Esophagus squamous epithelium (tissue), 5 donors: Measurements from ENCODE around the gene AP1G2. TPM values are rescaled to one million over a fixed set of nuclear protein-coding genes. Genes with fewer than 3 reads are reported as not detected.

Experiments used
- DNase-seq: peaks from one replicate; lab custom pipeline; 2025; lab: John Stamatoyannopoulos, UW
- H3K27ac ChIP-seq, 4 donors: fragments of 200-600 bp; sonication (generic); one replicate each; pipeline ENCODE4 v1.5.1; 2016 to 2019; ENCODE audit warnings: mild to moderate bottlenecking in 1 of 4
- H3K27me3 ChIP-seq, 4 donors: fragments of 200-600 bp; sonication (generic); 1 replicate in 3 of 4; 2 replicates in 1 of 4; pipeline versions ENCODE4 v1.5.1 to v1.6.0; 2017 to 2021; ENCODE audit warnings: antibody characterized with exemption in 1 of 4
- H3K36me3 ChIP-seq, 3 donors: fragments of 200-600 bp; sonication (generic); one replicate each; pipeline ENCODE4 v1.5.1; 2016 to 2019
- H3K4me1 ChIP-seq, 3 donors: fragments of 200-600 bp; sonication (generic); one replicate each; pipeline ENCODE4 v1.5.1; 2017 to 2019
- H3K4me3 ChIP-seq, 4 donors: fragments of 200-600 bp; sonication (generic); 1 replicate in 3 of 4; 2 replicates in 1 of 4; pipeline ENCODE4 v1.5.1; 2016 to 2019; ENCODE audit warnings: mild to moderate bottlenecking in 2 of 4, moderate library complexity in 1 of 4
- H3K9me3 ChIP-seq, 3 donors: fragments of 200-600 bp; sonication (generic); one replicate each; pipeline ENCODE4 v1.5.1; 2016 to 2019
- POLR2A ChIP-seq, 4 donors: fragments of 450-650 bp; IDR thresholded peaks; one replicate each; pipeline ENCODE4 v1.6.1; 2017; ENCODE audit warnings: antibody characterized with exemption in 4 of 4, mild to moderate bottlenecking in 4 of 4, moderate library complexity in 3 of 4
- WGBS, 2 donors: methylation state at CpG; one replicate each; pipeline ENCODE4 v1.1.5; 2018; 5-methylcytosine and 5-hydroxymethylcytosine counted together
- intact Hi-C: fragments of 100-400 bp; cut with DNase I; formaldehyde crosslinking; loops from one replicate; pipeline ENCODE4 v1.15.0; 2022
- total RNA-seq, 4 donors: library from RNA; depleted of rRNA; stranded (reverse); fragments of >200 nt; gene quantifications; one replicate each; pipeline ENCODE4 v1.1.0, GENCODE V29; 2016
- TF ChIP-seq, protein P1 (sequence below), 6 experiments: fragments of 450-650 bp in 4 of 6; fragments of 200-600 bp in 2 of 6; sonication (generic) in 2 of 6; IDR thresholded peaks; one replicate each; pipeline ENCODE4 v1.5.1; 2016 to 2019; ENCODE audit warnings: antibody characterized with exemption in 6 of 6, mild to moderate bottlenecking in 4 of 6, moderate library complexity in 4 of 6
- donor health status: DM: yes; HTN: yes; CAD: no.

AP1G2 gene
- total RNA-seq, 4 donors from 2014 or later, result 58.0 to 116 (median 68.6) TPM

GRCh38 chr14:23609001-23609400 lies 41.4 kb upstream of the AP1G2 start:
- H3K4me3 ChIP-seq, result no peak overlapping the region
- H3K27me3 ChIP-seq, result peaks cover 0 to 15% (median 0%) of the 10 kb centered on the region in 4 donors
- WGBS, 2 donors, result 72 to 82% methylated on average over 3 of the region's 3 CpGs
- TF ChIP-seq POLR2A (IDR thresholded peaks at IDR 0.05), result no peak
- TF ChIP-seq, protein P1, sequence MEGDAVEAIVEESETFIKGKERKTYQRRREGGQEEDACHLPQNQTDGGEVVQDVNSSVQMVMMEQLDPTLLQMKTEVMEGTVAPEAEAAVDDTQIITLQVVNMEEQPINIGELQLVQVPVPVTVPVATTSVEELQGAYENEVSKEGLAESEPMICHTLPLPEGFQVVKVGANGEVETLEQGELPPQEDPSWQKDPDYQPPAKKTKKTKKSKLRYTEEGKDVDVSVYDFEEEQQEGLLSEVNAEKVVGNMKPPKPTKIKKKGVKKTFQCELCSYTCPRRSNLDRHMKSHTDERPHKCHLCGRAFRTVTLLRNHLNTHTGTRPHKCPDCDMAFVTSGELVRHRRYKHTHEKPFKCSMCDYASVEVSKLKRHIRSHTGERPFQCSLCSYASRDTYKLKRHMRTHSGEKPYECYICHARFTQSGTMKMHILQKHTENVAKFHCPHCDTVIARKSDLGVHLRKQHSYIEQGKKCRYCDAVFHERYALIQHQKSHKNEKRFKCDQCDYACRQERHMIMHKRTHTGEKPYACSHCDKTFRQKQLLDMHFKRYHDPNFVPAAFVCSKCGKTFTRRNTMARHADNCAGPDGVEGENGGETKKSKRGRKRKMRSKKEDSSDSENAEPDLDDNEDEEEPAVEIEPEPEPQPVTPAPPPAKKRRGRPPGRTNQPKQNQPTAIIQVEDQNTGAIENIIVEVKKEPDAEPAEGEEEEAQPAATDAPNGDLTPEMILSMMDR (IDR thresholded peaks at IDR 0.05), result no peak
- DNase-seq, result no peak
- H3K4me1 ChIP-seq, result peaks cover 0 to 16% (median 0%) of the 10 kb centered on the region in 3 donors
- H3K27ac ChIP-seq, result no peak overlapping the region
- H3K9me3 ChIP-seq, result no peaks in the 10 kb centered on the region
- intact Hi-C loops, result no loop called here
- H3K36me3 ChIP-seq, result no peaks in the 10 kb centered on the region

DNA sequence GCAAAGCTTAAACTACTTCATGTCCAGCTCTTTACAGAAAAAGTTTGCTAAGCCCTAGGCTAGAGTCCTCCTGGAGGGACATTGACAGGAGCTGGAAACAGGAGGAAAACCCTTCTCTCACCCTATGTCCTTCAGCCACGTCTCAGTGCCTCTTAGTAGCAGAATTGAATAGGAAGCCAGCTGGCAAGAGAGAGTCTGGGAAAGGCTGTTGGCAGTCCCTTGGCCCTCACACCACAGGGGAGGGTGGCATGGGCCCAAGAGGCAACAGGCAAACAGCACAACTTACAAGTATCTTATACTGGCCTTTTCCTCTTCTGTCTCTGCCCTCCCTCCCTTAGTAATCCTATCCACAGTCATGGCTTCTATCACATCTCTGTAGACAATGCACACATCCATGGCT lies 40.9 kb upstream of the AP1G2 start:
- no peak for TF ChIP-seq POLR2A (IDR thresholded peaks at IDR 0.05)
- TF ChIP-seq, protein P1 (IDR thresholded peaks at IDR 0.05), result no peak
- Histone ChIP-seq H3K4me3 (no peak overlapping the region), H3K27me3 (peaks cover 0 to 15% (median 0%) of the 10 kb centered on the region in 4 donors), H3K36me3 (no peaks in the 10 kb centered on the region), H3K9me3 (no peaks in the 10 kb centered on the region), H3K27ac (no peak overlapping the region), H3K4me1 (peaks cover 0 to 16% (median 0%) of the 10 kb centered on the region in 3 donors)
- 0 to 20% methylated on average over 1 of the region's 1 CpG for WGBS, 2 donors
- DNase-seq, result no peak
- intact Hi-C loops, result no loop called here

DNA sequence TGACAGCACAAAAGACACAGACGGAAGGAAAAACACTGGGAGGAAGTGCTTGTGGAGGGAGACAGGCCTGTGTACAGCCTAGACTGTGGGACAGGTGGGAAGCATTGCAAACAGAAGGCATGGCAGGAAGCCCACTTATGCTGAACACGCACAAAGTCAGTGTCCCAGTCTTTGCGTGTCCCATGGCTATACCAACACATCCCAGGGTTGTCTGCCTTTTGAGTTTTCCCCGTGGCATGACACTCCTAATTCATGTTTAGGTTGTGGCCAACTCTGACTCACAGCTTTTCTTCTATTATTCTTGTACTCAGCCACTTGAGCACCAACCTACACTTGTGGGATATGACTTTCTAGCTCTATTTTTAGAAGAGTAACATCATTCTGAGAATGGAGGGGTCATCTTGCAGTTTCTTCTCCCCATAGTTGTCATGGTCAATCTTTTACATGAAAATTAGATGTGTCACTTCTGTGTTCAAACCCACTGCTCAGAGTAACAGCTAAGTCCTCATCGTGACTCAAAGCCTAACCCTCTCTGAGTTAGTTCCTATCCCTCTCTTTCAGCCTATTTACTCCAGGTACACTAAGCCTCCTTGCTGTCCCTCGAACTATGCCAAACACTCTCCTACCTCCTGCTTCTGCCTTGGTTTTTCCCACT lies 38.5 kb upstream of the AP1G2 start:
- 47 to 50% methylated on average over 6 of the region's 6 CpGs for WGBS, 2 donors
- H3K4me1 ChIP-seq, result peaks cover 0 to 6% (median 0%) of the 10 kb centered on the region in 3 donors

GRCh38 chr14:23604675-23605170 lies 37.1 kb upstream of the AP1G2 start:
- TF ChIP-seq, protein P1 (IDR thresholded peaks at IDR 0.05), result no peak
- no peak for TF ChIP-seq POLR2A (IDR thresholded peaks at IDR 0.05)
- 75 to 100% methylated on average over 2 of the region's 3 CpGs for WGBS, 2 donors

More for the DNA sequence above, 38.5 kb upstream of the AP1G2 start:
- Histone ChIP-seq H3K4me3 (no peak overlapping the region), H3K27ac (no peak overlapping the region), H3K9me3 (no peaks in the 10 kb centered on the region), H3K27me3 (peaks cover 0 to 10% (median 0%) of the 10 kb centered on the region in 4 donors), H3K36me3 (no peaks in the 10 kb centered on the region)
- no peak for DNase-seq
- TF ChIP-seq, protein P1 (IDR thresholded peaks at IDR 0.05), result no peak
- no peak for TF ChIP-seq POLR2A (IDR thresholded peaks at IDR 0.05)
- intact Hi-C loops, result no loop called here

DNA sequence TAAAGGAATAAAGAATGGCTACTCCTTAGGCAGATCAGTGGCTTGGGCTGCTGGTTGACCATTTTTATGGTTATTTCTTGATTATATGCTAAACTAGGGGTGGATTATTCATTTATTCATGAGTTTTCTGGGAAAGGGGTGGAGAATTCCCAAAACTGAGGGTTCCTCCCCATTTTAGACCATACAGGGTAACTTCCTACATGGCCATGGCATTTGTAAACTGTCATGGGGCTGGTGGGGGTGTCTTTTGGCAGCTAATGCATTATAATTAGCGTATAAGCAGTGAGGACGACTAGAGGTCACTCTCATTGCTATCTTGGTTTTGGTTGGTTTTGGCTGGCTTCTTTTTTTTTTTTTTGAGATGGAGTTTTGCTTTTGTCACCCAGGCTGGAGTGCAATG lies 36.6 kb upstream of the AP1G2 start:
- intact Hi-C loops, result no loop called here
- 88 to 92% methylated on average over 2 of the region's 2 CpGs for WGBS, 2 donors
- H3K36me3 ChIP-seq, result no peaks in the 10 kb centered on the region
- peaks cover 0 to 6% (median 0%) of the 10 kb centered on the region in 4 donors for H3K27me3 ChIP-seq
- H3K4me3 ChIP-seq, result no peak overlapping the region
- no peaks in the 10 kb centered on the region for H3K4me1 ChIP-seq
- H3K9me3 ChIP-seq, result no peaks in the 10 kb centered on the region
- no peak for DNase-seq
- H3K27ac ChIP-seq, result no peak overlapping the region
- TF ChIP-seq POLR2A (IDR thresholded peaks at IDR 0.05), result no peak
- TF ChIP-seq, protein P1 (IDR thresholded peaks at IDR 0.05), result no peak

More at GRCh38 chr14:23604675-23605170, 37.1 kb upstream of the AP1G2 start:
- H3K4me1 ChIP-seq, result no peaks in the 10 kb centered on the region
- no peak overlapping the region for H3K4me3 ChIP-seq
- H3K9me3 ChIP-seq, result no peaks in the 10 kb centered on the region
- no peak for DNase-seq
- intact Hi-C loops, result no loop called here
- no peaks in the 10 kb centered on the region for H3K36me3 ChIP-seq
- H3K27ac ChIP-seq, result no peak overlapping the region
- peaks cover 0 to 6% (median 0%) of the 10 kb centered on the region in 4 donors for H3K27me3 ChIP-seq
